Measurements from ENCODE around the gene ANGPTL4. TPM values are rescaled to one million over a fixed set of nuclear protein-coding genes. Genes with fewer than 3 reads are reported as not detected.

ANGPTL4 gene
- total and polyA plus RNA-seq, 9 of the 15 experiments (the other 6 are each of a cell fraction or from before 2014, with no cell fraction given) = 0.05 to 0.77 (median 0.22) TPM; not detected in 4

GRCh38 chr19:8423817-8424223 lies 59.9 kb downstream of the ANGPTL4 start (continued):
- no peak for TF ChIP-seq CHD2 (IDR thresholded peaks at IDR 0.05; ENCODE audit: low read depth, low read length)
- TF ChIP-seq SMARCE1 (IDR thresholded peaks at IDR 0.05) = peak; percentile 92
- TF ChIP-seq CCNT2 (IDR thresholded peaks at IDR 0.05; ENCODE audit: borderline replicate concordance, extremely low read depth, insufficient read length, low read depth, low read length) = peak; percentile 49
- TF ChIP-seq, protein P1, sequence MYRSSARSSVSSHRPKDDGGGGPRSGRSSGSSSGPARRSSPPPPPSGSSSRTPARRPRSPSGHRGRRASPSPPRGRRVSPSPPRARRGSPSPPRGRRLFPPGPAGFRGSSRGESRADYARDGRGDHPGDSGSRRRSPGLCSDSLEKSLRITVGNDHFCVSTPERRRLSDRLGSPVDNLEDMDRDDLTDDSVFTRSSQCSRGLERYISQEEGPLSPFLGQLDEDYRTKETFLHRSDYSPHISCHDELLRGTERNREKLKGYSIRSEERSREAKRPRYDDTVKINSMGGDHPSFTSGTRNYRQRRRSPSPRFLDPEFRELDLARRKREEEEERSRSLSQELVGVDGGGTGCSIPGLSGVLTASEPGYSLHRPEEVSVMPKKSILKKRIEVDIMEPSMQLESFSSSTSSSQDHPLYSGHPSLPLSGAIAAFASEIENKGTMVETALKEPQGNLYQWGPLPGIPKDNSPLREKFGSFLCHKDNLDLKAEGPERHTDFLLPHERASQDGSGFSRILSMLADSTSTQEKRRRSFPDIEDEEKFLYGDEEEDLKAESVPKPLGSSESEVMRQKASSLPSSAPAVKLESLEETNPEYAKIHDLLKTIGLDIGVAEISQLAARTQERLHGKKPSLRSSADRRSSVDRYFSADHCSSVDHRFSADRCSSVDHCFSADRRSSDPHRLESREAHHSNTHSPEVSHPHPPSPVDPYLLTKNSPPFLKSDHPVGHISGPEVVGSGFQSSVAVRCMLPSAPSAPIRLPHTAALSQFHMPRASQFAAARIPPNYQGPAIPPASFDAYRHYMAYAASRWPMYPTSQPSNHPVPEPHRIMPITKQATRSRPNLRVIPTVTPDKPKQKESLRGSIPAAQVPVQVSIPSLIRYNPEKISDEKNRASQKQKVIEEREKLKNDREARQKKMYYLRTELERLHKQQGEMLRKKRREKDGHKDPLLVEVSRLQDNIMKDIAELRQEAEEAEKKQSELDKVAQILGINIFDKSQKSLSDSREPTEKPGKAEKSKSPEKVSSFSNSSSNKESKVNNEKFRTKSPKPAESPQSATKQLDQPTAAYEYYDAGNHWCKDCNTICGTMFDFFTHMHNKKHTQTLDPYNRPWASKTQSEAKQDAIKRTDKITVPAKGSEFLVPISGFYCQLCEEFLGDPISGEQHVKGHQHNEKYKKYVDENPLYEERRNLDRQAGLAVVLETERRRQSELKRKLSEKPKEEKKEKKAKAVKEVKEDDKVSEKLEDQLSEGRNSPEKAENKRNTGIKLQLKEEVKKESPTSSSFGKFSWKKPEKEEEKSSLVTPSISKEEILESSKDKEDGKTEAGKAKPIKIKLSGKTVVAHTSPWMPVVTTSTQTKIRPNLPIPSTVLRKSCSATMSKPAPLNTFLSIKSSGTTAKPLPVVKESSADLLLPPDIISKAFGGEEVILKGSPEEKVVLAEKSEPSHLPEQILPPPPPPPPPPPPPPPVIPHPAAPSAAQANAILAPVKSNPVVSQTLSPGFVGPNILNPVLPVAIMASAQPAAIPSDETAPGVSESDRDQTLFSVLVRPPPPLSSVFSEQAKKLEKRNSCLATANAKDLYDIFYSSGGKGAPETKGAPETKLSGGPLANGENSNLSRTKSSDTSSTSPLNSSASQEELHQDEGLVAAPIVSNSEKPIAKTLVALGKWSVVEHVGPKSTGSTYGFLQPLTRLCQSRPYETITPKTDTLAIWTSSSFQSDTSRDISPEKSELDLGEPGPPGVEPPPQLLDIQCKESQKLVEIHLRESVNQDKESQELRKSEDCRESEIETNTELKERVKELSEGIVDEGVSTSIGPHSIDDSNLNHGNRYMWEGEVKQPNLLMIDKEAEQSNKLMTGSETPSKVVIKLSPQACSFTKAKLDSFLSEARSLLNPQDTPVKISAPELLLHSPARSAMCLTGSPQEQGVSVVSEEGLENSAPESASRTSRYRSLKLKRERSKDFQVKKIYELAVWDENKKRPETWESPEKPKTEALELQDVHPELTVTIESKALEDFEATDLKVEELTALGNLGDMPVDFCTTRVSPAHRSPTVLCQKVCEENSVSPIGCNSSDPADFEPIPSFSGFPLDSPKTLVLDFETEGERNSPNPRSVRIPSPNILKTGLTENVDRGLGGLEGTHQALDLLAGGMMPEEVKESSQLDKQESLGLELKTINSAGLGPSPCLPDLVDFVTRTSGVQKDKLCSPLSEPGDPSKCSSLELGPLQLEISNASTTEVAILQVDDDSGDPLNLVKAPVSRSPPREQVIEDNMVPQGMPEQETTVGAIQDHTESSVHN (IDR thresholded peaks at IDR 0.05; ENCODE audit: borderline replicate concordance in 1 of 2, low read depth in 1 of 2) = 0 out of 4 replicates have a peak, but pooled peaks of 1 of the 2 experiments have one; percentile 52
- no peak for TF ChIP-seq MYC (IDR thresholded peaks at IDR 0.05; ENCODE audit: low read depth, low read length)
- TF ChIP-seq MYC (CRISPR knock-in tag; IDR thresholded peaks at IDR 0.05; ENCODE audit: borderline replicate concordance, low read depth) = no peak
- TF ChIP-seq, protein P2, sequence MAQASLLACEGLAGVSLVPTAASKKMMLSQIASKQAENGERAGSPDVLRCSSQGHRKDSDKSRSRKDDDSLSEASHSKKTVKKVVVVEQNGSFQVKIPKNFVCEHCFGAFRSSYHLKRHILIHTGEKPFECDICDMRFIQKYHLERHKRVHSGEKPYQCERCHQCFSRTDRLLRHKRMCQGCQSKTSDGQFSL (CRISPR knock-in tag; IDR thresholded peaks at IDR 0.05) = no peak
- TF ChIP-seq, protein P2 (tag; IDR thresholded peaks at IDR 0.05) = no peak
- TF ChIP-seq CREM (IDR thresholded peaks at IDR 0.05; ENCODE audit: low read depth) = peak; percentile 77
- TF ChIP-seq, protein P3, sequence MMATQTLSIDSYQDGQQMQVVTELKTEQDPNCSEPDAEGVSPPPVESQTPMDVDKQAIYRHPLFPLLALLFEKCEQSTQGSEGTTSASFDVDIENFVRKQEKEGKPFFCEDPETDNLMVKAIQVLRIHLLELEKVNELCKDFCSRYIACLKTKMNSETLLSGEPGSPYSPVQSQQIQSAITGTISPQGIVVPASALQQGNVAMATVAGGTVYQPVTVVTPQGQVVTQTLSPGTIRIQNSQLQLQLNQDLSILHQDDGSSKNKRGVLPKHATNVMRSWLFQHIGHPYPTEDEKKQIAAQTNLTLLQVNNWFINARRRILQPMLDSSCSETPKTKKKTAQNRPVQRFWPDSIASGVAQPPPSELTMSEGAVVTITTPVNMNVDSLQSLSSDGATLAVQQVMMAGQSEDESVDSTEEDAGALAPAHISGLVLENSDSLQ (IDR thresholded peaks at IDR 0.05) = peak; percentile 32; the same call in 1 of the 2 replicates
- TF ChIP-seq TEAD4 (IDR thresholded peaks at IDR 0.05; ENCODE audit: low read length) = peak; percentile 44; the same call in 1 of the 2 replicates
- TF ChIP-seq TEAD4 (CRISPR knock-in tag; IDR thresholded peaks at IDR 0.05; ENCODE audit: borderline replicate concordance) = no peak
- no peak for TF ChIP-seq COPS2 (conservative IDR thresholded peaks at IDR 0.05)
- TF ChIP-seq ELK1 (CRISPR knock-in tag; IDR thresholded peaks at IDR 0.05) = no peak
- no peak for TF ChIP-seq ZNF695 (CRISPR knock-in tag; IDR thresholded peaks at IDR 0.05)
